G401 (cell line): ENCODE measurements around the gene ZMAT3. TPM values are rescaled to one million over a fixed set of nuclear protein-coding genes. Genes with fewer than 3 reads are reported as not detected.

Experiments
- DNase-seq: peaks from one replicate; pipeline ENCODE4 v3.0.0-alpha.2; 2015; ENCODE audit warnings: low spot score
- in situ Hi-C: cut with HindIII; loops from 2 replicates; pipeline ENCODE4 v1.10.0; 2016; ENCODE audit warnings: low sequenced_read_pairs, mixed read lengths
- total RNA-seq: library from RNA; depleted of rRNA; stranded (reverse); fragments of >200 nt; shearing (Covaris generic); gene quantifications from 2 replicates; pipeline ENCODE4 v1.2.3, GENCODE V29; 2014

The ZMAT3 gene
- total RNA-seq, 1 experiment from 2014 or later = 7.1 TPM

- in situ Hi-C loops = no loop called here
- no peak for DNase-seq
These were observed 42.5 kb downstream of the ZMAT3 start for GRCh38 chr3:179029096-179029495.

DNA sequence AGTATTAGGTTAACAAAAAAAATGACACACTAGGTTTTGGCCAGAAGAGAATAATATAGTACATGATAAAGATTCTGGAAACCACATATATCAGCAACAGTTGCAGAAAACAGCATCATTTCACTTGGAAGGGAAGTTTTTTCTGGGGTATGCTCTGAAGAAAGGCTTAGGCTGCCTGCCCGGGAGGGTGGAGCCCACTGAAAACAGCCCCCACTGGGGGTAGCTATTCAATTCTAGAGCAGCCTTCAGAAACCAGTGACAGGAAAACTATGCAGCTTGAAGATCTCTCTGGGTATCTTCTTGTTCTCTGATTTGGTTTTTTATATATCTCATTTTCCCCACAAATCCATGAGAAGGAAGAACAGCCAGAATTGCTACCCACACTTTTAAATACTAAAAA is 43.2 kb downstream of the ZMAT3 start:
- no peak for DNase-seq
- in situ Hi-C loops = no loop called here

DNA sequence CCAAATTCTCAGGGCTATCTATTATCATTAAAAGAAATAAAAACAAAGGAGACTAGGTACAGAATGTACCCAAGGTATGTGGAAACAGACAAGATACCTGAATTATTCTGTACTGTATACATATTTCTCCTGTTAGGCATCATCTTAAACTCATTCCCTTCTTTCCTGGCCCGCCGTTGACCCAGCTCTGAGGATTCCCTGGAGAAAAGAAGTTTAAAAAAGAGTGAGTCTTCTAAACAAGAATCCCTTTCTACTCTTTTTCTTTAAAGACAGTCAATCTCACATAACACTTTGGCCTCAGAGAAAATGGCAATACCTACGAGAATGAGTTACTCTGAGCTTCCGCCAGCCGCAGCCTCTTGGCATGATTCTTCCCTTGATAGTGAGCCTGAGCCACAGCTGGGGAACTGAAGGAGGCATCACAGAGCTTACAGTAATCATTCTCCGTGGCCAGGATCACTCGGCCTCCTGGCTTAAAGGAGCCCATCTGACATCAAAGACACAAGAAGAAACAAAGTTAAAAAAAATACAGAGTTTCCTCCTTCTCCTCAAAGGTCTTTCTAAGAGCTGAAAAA is 44.2 kb downstream of the ZMAT3 start:
- in situ Hi-C loops = no loop called here
- DNase-seq = no peak

GRCh38 chr3:179026636-179027035 is 45.0 kb downstream of the ZMAT3 start:
- in situ Hi-C loops = no loop called here
- DNase-seq = no peak

GRCh38 chr3:179021119-179021903 is 50.3 kb downstream of the ZMAT3 start:
- in situ Hi-C loops = no loop called here
- no peak for DNase-seq

DNA sequence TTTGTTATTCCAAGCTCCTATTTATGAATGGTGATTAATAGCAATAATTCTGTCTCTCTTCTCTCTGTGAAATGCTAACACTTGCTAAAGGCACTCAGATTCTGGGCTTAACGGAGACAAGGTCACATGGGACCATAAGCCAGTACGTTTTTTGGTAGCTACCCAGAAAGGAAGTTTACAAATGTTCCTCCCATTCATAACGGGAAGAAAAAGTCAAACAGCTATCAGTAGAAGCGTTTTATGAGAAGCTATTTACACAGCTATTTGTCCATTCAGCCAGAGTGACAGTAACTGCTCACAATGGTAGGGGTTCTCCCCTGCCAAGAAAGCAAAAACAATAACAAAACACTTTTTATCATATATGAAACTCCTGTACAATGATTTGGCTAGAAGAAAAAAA is 51.5 kb downstream of the ZMAT3 start:
- in situ Hi-C loops = no loop called here

GRCh38 chr3:179018808-179019207 is 52.8 kb downstream of the ZMAT3 start:
- in situ Hi-C loops = no loop called here
- DNase-seq = no peak

More for the DNA sequence above, 51.5 kb downstream of the ZMAT3 start:
- DNase-seq = no peak

DNA sequence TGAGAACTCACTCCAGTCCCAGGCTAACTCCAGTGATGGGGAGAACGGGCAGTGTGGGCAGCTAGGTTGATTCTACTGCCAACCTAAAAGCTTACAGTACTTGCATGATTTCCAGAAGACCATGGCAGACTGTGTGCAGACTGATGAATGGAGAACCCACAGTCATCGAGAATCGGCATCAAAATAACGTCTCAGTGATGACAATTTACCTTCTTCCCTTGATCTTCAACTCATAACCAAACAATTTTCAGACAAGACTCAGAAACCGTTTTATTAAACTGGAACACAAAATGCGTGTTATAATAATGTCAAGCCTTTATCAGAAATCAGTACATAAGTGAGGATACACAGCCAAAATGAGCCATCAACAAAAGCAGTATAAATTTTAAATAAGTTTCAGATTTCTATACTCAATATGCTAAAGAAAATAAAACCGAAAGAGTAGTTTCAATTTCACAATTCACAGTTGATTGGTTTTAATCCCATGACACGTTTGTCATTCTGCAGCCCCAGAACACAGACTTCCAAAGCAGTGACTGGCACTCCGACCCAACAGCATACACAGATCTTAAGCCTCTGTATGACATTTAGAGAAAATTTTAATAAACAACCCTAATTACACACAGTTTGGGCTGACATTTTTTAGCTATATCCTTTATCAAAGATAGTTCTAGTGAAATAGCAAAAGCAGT is 54.5 kb downstream of the ZMAT3 start:
- DNase-seq = no peak
- in situ Hi-C loops = no loop called here

GRCh38 chr3:179015551-179016020 is 56.0 kb downstream of the ZMAT3 start:
- DNase-seq = peak; percentile 80
- in situ Hi-C loops = no loop called here

DNA sequence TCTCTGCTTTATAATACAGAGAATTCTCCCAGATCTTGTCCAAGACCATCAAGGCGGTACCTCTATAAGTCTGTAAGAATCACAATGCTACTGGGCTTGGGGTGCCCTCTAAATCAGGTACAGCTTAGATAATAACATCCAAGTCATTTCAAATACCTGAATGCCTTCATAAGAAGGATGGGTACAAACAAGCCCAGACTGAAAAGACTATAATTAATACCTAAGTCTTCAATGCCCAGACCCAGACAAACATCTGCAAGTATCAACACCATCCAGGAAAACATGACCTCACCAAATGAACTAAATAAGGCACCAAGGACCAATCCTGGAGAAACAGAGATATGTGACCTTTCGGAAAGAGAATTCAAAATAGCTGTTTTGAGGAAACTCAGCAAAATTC is 65.9 kb downstream of the ZMAT3 start:
- in situ Hi-C loops = no loop called here
- no peak for DNase-seq

GRCh38 chr3:179005213-179005612 is 66.4 kb downstream of the ZMAT3 start:
- in situ Hi-C loops = no loop called here
- no peak for DNase-seq

DNA sequence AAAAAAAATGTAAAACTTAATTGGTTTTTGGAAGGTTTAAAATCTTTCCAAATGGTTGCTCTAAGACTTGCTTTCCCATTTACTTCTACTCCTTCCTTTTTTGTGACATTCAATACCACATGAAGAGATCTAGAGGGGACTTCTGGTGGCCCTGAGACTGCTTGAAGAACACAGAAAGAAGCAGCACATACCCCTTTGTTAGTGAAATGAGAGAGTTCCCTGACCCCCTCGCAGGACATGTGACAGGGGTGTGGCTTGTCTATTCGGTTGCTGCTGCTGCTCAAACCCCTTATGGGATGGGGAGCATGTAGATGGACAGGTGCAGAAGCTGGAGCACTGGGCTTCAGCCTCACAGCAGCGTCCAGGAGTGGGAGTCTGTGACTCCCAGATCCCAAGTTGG is 71.0 kb downstream of the ZMAT3 start:
- no peak for DNase-seq
- in situ Hi-C loops = no loop called here

GRCh38 chr3:179000144-179000543 is 71.5 kb downstream of the ZMAT3 start:
- DNase-seq = no peak
- in situ Hi-C loops = no loop called here

DNA sequence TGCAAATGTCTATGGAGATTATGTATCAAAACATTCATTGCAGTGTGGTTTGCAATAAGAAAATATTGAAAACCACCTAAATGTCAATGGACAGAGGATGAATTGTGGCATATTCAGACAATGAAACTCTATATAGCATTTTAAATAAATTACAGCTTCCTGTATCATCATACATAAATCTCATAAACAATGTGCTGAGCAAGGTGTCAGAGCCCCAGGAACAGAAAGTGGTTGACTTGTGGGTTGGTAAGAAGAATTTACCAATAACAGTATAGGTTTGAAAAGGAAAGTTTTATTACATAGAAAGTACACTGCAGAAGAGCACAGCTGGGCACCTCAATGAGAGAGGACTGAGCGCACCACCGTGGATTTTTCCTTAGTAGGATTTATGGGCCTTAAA is 75.2 kb downstream of the ZMAT3 start:
- in situ Hi-C loops = no loop called here

DNA sequence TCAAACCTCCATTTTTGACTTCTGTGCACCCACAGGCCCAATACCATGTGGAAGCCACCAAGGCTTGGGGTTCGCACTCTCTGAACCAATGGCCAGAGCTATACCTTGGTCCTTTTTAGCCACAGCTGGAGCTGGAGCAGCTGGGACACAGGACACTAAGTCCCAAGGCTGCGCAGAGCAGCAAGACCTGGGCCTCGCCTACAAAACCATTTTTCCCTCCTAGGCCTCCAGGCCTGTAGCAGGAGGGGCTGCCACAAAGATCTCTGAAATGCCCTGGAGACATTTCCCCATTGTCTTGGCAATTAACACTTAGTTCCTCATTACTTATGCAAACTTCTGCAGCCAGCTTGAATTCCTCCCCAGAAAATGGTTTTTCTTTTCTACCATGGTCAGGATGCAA is 81.3 kb downstream of the ZMAT3 start:
- no peak for DNase-seq
- in situ Hi-C loops = no loop called here

More for the DNA sequence above, 75.2 kb downstream of the ZMAT3 start:
- no peak for DNase-seq

DNA sequence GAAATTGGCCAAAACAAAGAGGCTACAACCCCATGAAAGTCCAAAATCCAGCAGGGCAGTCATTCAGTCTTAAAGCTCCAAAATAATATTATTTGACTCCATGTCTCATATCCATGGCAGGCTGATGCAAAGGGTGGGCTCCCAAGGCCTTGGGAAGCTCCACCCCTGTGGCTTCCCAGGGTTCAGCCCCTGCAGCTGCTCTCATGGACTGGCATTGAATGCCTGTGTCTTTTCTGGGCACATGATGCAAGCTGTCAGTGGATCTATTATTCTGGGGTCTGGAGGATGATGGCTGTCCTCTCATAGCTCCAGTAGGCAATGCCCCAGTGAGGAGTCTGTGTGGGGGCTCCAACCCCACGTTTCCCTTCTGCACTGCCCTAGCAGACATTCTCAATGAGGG is 81.8 kb downstream of the ZMAT3 start:
- no peak for DNase-seq
- in situ Hi-C loops = no loop called here

DNA sequence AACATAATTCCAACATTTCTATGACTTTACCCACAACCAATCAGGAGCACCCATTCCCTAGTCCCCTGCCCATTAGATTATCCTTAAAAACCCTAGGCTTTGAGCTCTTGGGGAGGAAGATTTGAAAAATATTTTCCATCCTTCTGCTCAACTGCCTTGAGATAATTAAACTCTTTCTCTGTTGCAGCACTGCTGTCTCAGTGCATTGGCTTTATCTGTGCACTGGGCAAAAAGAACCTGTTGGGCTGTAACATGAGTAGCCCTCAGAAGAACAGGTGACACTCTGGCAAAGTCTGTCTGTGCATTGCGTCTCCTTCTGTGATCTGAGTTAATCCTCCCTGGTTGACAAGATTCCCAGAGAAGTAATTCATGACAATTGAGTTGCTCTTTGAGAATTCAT is 83.9 kb downstream of the ZMAT3 start:
- no peak for DNase-seq
- in situ Hi-C loops = no loop called here

DNA sequence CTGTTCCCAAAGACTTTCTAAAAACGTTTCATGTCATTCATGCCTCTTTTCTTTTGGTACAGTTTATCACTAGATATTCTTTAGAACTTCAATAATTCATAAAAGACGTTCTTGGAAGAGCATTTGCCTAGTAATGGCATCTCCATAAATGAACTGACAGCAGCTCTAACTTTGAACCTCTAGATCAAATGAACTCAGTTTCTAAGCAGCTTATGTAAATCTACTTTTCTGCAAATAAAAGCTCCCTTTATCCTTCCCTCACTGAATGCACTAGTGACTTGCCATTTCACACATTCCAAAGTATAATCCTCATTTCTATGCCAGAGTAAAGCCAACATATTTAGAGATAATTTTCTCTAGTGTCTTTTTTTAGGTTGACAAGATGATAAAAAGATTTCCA is 85.2 kb downstream of the ZMAT3 start:
- DNase-seq = no peak
- in situ Hi-C loops = no loop called here

- no peak for DNase-seq
- in situ Hi-C loops = no loop called here
These were observed 89.5 kb downstream of the ZMAT3 start for GRCh38 chr3:178982137-178982536.

- in situ Hi-C loops = no loop called here
- DNase-seq = no peak
These were observed 96.3 kb downstream of the ZMAT3 start for GRCh38 chr3:178975320-178975719.
